ENCODE results near the gene OSBPL9.

OSBPL9 gene

DNA sequence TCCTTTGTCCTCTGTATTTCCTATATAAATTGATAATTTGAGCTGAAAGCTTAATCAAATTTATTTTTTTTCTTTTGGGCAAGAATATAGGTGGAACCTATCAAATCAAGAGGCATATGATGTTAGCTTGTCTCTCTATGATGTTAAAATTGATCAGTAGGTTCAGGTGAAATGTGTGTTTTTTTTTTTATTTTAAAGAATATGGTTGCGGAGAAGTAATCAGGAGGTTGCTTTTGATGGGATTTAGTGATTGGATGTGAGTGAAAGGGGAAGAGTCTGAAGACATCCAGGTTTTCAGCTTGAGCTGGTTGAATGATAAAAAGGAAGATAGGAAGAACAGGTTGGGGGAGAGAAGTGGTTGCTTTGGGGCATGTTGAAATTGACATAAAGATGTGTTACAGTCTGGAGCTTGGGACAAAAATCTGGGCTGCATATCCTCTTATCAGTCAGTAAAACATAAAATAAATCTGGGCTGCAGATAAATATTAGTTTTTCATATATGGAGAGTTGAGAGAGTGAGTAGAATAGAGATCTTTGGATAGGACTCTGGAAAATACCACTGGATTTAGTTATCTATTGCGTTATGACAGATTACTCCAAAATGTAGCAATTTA, 5.1 kb downstream of the OSBPL9 start:
- TF ChIP-seq, protein P1, sequence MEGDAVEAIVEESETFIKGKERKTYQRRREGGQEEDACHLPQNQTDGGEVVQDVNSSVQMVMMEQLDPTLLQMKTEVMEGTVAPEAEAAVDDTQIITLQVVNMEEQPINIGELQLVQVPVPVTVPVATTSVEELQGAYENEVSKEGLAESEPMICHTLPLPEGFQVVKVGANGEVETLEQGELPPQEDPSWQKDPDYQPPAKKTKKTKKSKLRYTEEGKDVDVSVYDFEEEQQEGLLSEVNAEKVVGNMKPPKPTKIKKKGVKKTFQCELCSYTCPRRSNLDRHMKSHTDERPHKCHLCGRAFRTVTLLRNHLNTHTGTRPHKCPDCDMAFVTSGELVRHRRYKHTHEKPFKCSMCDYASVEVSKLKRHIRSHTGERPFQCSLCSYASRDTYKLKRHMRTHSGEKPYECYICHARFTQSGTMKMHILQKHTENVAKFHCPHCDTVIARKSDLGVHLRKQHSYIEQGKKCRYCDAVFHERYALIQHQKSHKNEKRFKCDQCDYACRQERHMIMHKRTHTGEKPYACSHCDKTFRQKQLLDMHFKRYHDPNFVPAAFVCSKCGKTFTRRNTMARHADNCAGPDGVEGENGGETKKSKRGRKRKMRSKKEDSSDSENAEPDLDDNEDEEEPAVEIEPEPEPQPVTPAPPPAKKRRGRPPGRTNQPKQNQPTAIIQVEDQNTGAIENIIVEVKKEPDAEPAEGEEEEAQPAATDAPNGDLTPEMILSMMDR (IDR thresholded peaks at IDR 0.05; ENCODE audit: low read depth, low read length): no peak
- H3K4me3 ChIP-seq (ENCODE audit: low read depth, low read length): no peak overlapping the region
- H3K9me3 ChIP-seq (ENCODE audit: severe bottlenecking): no peaks in the 10 kb centered on the region
- H3K27ac ChIP-seq: peak overlapping the region; percentile 10; the same call in 1 of the 2 replicates
- DNase-seq: no peak
- no peaks in the 10 kb centered on the region; the same call in 1 of the 2 replicates for H3K36me3 ChIP-seq
- H3K27me3 ChIP-seq (ENCODE audit: insufficient read depth, low read depth, severe bottlenecking): no peaks in the 10 kb centered on the region

DNA sequence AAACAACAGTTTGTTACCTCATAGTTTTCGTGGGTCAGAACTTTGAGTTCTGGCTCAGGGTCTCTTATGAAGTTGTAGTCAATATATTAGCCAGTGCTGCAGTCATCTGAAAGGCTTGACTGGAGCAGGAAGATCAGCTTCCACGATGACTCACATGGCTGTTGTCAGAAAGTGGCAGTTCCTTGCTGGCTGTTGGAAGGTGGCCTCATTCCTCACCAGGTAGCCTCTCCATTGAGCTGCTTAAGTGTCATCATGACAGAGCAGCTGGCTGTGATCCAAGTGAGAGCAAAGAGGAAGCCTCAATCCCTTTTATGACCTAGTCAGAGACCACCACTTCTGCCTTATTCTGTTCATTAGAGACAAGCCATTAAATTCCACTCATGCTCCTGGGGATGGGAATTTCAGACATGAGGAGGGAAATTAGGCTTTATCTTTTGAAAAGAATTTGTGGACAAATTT, 5.6 kb downstream of the OSBPL9 start:
- peak; percentile 80 for DNase-seq
- TF ChIP-seq, protein P1 (IDR thresholded peaks at IDR 0.05; ENCODE audit: low read depth, low read length): no peak
- H3K27me3 ChIP-seq (ENCODE audit: insufficient read depth, low read depth, severe bottlenecking): no peaks in the 10 kb centered on the region

DNA sequence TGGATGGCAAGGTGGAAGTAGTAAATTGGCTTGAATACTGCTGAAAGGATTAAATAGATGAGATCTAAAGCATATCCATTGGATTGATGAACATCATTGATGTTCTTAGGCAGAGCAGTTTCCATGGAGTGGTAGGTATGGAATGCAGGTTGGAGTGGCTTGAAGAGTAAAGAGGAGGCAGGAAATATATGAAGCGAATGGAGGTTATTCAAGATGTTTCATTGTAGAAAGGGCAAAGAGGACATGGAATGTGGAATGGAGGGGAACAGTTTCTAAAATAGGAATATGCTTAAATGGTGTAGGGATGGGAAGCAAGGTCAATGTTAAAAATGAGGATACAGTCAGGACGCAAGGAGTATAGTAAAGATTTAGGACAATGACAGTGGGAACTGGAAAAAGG, 6.1 kb downstream of the OSBPL9 start:
- DNase-seq: no peak
- Histone ChIP-seq H3K27ac (no peak overlapping the region), H3K27me3 (ENCODE audit: insufficient read depth, low read depth, severe bottlenecking) (no peaks in the 10 kb centered on the region), H3K36me3 (no peaks in the 10 kb centered on the region), H3K9me3 (ENCODE audit: severe bottlenecking) (no peaks in the 10 kb centered on the region), H3K4me3 (ENCODE audit: low read depth, low read length) (no peak overlapping the region)
- TF ChIP-seq, protein P1 (IDR thresholded peaks at IDR 0.05; ENCODE audit: low read depth, low read length): no peak

More for the DNA sequence above, 5.6 kb downstream of the OSBPL9 start:
- Histone ChIP-seq H3K4me3 (ENCODE audit: low read depth, low read length) (no peak overlapping the region), H3K27ac (peak overlapping the region; percentile 10; the same call in 1 of the 2 replicates), H3K9me3 (ENCODE audit: severe bottlenecking) (no peaks in the 10 kb centered on the region), H3K36me3 (no peaks in the 10 kb centered on the region)

DNA sequence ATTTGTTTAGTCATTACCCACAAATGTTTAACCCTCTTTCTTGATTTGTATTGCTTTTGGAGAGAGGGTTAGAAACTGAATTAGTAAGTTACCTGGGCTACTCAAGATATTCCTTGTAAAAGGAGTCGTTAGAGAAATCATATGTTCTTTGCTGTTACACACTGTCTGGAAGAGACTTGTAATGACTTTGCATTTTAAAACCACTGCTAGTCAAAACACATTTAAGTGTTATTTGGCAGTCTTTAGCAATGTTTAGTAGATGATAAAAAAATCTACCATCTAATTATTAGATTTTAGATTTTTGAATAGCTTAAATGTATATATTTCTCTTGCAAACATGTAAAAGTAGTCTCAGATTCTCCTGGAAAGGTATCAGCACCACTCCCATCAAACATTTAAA, 6.6 kb downstream of the OSBPL9 start:
- H3K4me3 ChIP-seq (ENCODE audit: low read depth, low read length): no peak overlapping the region
- H3K27ac ChIP-seq: no peak overlapping the region
- TF ChIP-seq, protein P1 (IDR thresholded peaks at IDR 0.05; ENCODE audit: low read depth, low read length): no peak
- no peaks in the 10 kb centered on the region for H3K9me3 ChIP-seq (ENCODE audit: severe bottlenecking)
- no peaks in the 10 kb centered on the region for H3K36me3 ChIP-seq
- no peak for DNase-seq
- H3K27me3 ChIP-seq (ENCODE audit: insufficient read depth, low read depth, severe bottlenecking): no peaks in the 10 kb centered on the region

DNA sequence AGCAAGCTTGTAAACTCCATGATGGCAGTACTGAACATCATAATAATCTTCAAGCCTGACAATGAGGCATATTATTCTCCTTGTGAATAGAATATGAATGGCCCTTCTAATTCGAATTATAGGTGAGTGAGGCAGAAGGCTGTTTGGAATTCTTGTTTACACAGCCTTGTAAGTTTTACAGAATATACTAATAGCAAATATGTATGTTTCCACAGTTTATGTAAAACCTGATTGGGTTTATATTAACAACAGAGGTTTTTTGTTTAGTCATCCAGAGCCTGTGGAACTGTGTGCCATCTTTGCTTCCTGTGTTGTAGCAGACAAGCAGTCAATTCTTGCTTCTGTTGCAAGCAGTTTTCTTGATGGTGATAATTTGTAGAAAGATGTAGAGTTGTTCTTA, 8.0 kb downstream of the OSBPL9 start:
- TF ChIP-seq, protein P1 (IDR thresholded peaks at IDR 0.05; ENCODE audit: low read depth, low read length): no peak
- no peak overlapping the region for H3K4me3 ChIP-seq (ENCODE audit: low read depth, low read length)
- no peaks in the 10 kb centered on the region for H3K36me3 ChIP-seq
- no peaks in the 10 kb centered on the region for H3K27me3 ChIP-seq (ENCODE audit: insufficient read depth, low read depth, severe bottlenecking)
- no peak for DNase-seq
- no peaks in the 10 kb centered on the region for H3K9me3 ChIP-seq (ENCODE audit: severe bottlenecking)
- H3K27ac ChIP-seq: no peak overlapping the region

DNA sequence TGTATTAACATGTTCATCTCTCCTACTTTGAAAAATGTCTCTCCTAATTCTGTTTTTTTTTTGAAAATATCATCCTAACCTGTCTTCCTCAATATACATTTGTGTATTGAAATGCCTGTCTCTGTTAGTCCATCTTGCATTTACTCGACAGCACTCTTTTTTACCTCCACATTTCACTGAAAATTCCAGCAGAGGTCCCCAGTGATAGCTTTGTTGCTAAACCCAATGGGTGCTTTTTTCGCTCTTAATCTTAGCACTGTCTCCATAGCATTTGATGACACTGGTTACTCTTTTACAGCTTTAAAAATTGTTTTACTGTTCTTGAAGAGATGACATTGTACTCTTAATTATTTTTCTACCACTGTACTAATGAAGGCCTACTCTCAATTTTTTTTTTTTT, 10.8 kb downstream of the OSBPL9 start:
- DNase-seq: no peak

More for the DNA sequence above, 10.8 kb downstream of the OSBPL9 start:
- H3K4me3 ChIP-seq (ENCODE audit: low read depth, low read length): no peak overlapping the region
- no peaks in the 10 kb centered on the region for H3K9me3 ChIP-seq (ENCODE audit: severe bottlenecking)
- TF ChIP-seq, protein P1 (IDR thresholded peaks at IDR 0.05; ENCODE audit: low read depth, low read length): peak; percentile 37
- H3K36me3 ChIP-seq: no peaks in the 10 kb centered on the region
- no peaks in the 10 kb centered on the region for H3K27me3 ChIP-seq (ENCODE audit: insufficient read depth, low read depth, severe bottlenecking)
- no peak overlapping the region for H3K27ac ChIP-seq
